NCI-H2081 (cell line): ENCODE measurements around the gene ZNF467.

Experiments
- DNase-seq, 2 experiments: peaks; one replicate each; lab custom pipeline; 2025; lab: John Stamatoyannopoulos, UW

The ZNF467 gene

GRCh38 chr7:149806726-149807125, 33.3 kb upstream of the ZNF467 start:
- no peak for DNase-seq

- DNase-seq: no peak
These were observed 30.7 kb upstream of the ZNF467 start for GRCh38 chr7:149804106-149804505.

GRCh38 chr7:149803551-149804074, 30.2 kb upstream of the ZNF467 start:
- no peak for DNase-seq

GRCh38 chr7:149802966-149803365, 29.6 kb upstream of the ZNF467 start:
- no peak for DNase-seq

- DNase-seq: no peak
These were observed 28.4 kb upstream of the ZNF467 start for GRCh38 chr7:149801816-149802215.

GRCh38 chr7:149801002-149801566, 27.7 kb upstream of the ZNF467 start:
- DNase-seq: no peak

- no peak for DNase-seq
These were observed 26.8 kb upstream of the ZNF467 start for GRCh38 chr7:149800169-149800555.

- peak; percentile 7 to 11 for DNase-seq
These were observed 26.2 kb upstream of the ZNF467 start for GRCh38 chr7:149799397-149800168.

GRCh38 chr7:149797771-149798170, 24.4 kb upstream of the ZNF467 start:
- DNase-seq: no peak

GRCh38 chr7:149796287-149796860, 23.0 kb upstream of the ZNF467 start:
- no peak for DNase-seq

GRCh38 chr7:149795126-149795525, 21.7 kb upstream of the ZNF467 start:
- no peak for DNase-seq

- no peak for DNase-seq
These were observed 21.3 kb upstream of the ZNF467 start for GRCh38 chr7:149794661-149795060.

- DNase-seq: no peak
These were observed 19.9 kb upstream of the ZNF467 start for GRCh38 chr7:149793261-149793660.

- no peak for DNase-seq
These were observed 18.8 kb upstream of the ZNF467 start for GRCh38 chr7:149792220-149792595.

- DNase-seq: no peak
These were observed 18.2 kb upstream of the ZNF467 start for GRCh38 chr7:149791411-149792219.

GRCh38 chr7:149790754-149791360, 17.5 kb upstream of the ZNF467 start:
- DNase-seq: no peak

- peak; percentile 46 to 49 for DNase-seq
These were observed 16.8 kb upstream of the ZNF467 start for GRCh38 chr7:149790146-149790548.

- DNase-seq: no peak
These were observed 15.7 kb upstream of the ZNF467 start for GRCh38 chr7:149789101-149789500.

- DNase-seq: no peak
These were observed 15.0 kb upstream of the ZNF467 start for GRCh38 chr7:149788300-149788851.

GRCh38 chr7:149787428-149788299, 14.3 kb upstream of the ZNF467 start:
- peak; percentile 16 to 26 for DNase-seq

- no peak for DNase-seq
These were observed 12.6 kb upstream of the ZNF467 start for GRCh38 chr7:149785983-149786382.
